GM18508 (cell line): Measurements from ENCODE around the gene OXLD1.

ENCODE experiments used
- ATAC-seq: cut with Tn5 transposase; IDR thresholded peaks from one replicate; pipeline ENCODE4 v1.9.1; 2021; ENCODE audit warnings: moderate number of reproducible peaks; ENCODE audit not compliant: insufficient read depth, unreplicated experiment

OXLD1 gene

GRCh38 chr17:81655378-81656117 is 10.9 kb downstream of the OXLD1 start:
- no peak for ATAC-seq

DNA sequence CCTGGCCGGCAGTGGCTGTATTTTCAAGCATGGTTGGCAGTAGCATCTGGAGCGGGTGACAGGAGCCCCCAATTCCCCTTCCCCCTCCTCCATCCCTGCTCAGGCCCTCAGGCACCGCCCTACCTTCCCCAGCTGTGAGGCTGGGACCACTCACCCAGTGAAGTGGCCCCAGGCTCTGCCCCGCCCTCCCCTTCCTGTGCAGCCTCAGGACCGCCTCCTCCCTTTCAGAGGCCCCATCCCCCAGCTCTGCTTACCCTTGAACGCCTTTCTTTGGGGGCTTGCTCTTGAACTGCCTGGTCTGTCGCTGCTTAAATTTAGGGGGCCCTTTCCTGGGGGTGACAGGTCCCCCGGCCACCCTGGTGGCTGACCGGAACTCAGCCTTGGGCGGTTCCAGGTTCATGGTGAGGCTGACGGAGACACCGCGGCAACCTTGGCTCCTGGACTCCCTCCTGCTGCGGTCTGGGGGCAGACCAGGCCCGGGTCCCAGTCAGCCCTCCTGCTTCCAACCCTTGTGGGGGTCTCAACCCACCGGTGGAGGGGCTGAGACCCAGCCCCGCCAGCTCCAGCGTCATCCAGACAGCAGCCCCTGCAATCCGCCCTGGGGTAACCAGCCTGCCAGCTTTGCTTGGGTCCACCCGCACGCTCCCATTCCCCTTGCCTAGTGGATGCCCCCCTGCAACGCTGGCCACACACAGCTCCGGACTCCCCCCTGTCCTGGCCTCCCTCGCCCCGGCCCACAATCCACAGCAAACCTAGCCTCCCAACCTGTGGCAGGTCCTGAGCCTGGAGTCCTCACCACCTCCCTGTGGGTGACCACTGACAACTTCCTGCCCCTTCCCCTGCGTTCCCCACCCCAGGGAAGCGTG is 13.3 kb downstream of the OXLD1 start:
- no peak for ATAC-seq

- ATAC-seq = no peak
Measured at GRCh38 chr17:81651692-81652091, 14.7 kb downstream of the OXLD1 start.

DNA sequence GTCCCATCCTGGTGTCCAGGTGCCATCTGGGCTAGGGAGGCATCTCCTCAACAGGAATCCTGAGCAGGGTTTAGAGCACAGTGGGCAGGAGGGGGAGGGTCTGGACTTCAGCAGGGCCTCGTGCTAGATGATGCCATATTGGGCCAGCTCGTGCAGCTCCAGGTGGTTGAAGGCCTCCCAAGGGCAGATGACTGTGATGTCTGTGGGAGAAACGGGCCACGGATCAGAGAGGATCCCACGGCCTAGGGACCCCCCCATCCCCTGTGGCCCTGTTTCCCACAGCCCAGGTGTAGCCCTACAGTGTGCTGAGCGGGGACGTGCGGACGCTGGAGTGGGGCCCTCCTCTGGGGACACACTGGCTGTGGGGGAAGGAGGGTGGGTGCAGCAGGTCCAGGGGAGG is 15.5 kb downstream of the OXLD1 start:
- ATAC-seq = no peak

DNA sequence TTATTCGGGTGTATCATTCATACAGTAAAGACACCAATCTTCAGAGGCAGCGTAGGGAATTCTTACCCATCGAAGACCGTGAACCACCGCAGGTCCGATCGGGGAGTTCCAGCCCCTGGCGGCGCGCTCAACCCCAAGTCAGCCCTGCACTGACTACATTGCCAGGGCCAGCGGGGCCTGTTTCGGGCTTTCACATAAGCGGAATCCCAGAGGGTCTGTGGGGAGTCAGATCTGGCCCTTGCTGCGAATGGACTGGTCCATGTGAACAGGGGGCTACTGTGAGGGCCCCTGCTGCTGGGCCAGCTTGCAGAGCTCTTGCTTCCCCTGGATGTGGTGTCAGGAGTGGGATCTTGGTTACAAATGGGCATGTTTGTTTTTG is 17.7 kb downstream of the OXLD1 start:
- ATAC-seq = no peak

DNA sequence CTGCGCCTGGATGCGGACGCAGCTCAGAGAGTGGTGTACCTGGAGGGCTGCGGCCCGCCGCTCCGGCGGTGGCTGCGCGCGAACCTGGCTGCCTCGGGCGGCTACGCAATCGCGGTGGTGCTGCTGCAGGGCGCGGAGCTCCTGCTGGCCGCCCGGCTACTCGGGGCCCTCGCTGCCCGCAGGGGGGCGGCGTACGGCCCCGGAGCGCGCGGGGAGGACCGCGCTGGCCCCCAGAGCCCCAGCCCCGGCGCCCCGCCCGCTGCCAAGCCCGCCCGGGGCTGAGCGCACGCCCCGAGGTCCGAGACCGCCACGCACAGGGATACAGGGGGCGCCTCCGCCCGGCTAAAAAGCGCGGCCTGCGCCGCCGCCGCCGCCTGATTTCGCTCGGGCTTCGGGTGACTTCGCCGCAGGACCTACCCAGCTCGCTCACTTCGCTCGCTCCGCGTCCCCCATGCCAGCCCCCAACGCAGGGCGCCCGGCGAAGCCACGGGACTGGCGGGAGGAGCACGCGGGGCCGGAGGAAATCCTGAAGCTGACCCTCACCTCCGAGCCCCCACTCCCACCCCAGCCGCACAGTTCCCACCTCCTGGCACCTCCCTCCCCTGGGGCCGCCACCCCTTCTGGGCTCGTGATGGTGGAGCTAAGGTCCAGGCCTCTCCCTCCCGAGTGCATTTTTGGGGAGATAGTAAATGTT is 18.2 kb downstream of the OXLD1 start:
- ATAC-seq = no peak

DNA sequence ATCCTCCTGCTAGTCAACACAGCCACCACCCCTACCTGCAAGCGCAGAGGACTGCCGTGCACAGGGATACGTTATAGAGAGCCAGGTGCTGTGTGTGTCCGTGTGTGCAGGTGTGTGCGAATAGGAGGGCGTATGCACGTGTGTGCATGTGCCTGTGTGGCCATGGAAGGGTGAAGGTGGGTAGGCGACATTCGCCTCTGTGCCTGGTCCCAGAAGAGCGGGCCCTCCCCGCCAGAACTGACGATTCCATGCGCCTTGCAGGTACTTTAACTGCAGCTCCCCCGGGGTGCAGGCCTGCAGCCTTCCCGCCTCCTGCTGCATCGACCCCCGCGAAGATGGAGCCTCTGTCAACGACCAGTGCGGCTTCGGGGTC is 18.8 kb downstream of the OXLD1 start:
- no peak for ATAC-seq

GRCh38 chr17:81646869-81647600 is 19.4 kb downstream of the OXLD1 start:
- ATAC-seq = no peak

GRCh38 chr17:81644976-81645952 is 21.1 kb downstream of the OXLD1 start:
- ATAC-seq = no peak

GRCh38 chr17:81644496-81644895 is 21.9 kb downstream of the OXLD1 start:
- no peak for ATAC-seq

DNA sequence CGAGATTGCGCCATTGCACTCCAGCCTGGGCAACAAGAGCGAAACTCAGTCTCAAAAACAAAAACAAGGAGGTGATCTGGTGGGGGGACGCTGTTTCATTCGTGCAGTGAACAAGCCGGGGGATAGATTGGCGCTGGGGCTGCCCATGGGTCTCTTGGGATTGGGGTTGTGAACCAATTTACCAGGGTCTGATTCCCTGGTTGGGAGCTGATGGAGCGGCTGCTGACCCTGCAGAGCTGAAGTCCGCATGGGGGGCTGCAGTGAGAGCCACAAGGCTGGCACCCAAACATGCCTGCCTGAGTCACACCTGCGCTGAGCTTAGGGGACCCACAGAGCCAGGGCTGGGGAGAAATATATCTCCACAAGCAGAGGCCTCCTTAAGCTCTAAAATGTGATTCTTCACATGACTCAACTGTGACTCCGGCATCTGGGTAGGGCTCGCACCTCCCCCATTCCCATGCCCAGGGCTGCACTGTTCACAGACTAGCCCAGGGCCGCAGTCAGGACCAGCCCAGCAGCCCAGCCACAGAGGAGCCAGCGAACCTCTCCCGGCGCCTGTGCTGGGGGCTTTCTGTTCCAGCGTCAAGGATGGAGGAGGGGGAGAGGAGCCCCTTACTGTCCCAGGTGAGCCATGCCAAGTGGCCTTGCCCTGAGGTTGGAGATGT is 24.4 kb downstream of the OXLD1 start:
- ATAC-seq = no peak

DNA sequence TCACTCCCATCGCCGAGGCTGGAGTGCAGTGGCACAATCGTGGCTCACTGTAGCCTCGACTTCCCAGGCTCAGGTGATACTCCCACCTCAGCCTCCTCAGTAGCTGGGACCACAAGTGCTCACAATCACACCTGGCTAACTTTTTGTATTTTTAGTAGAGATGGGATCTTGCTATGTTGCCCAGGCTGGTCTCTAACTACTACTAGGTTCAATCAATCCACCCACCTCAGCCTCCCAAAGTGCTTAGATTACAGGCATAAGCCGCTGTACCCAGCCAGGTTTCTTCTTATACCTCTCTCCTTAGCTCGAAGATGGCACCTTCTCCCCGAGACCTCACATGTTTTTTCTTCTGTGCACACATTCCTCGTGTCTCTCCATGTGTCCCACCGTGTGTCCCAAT is 26.4 kb downstream of the OXLD1 start:
- ATAC-seq = no peak

DNA sequence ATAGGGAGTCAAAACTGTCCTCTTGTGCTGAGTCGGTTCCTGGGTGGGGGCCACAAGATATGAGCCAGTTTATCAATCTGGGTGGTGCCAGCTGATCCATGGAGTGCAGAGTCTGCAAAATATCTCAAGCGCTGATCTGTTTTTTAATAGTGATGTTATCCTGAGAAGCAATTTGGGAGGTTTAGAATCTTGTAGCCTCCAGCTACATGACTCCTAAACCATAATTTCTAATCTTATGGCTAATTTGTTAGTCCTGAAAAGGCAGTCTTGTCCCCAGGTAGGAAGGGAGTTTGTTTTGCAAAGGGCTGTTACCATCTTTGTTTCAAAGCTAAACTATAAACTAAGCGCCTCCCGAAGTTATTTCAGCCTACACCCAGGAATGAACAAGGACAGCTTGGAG is 27.7 kb downstream of the OXLD1 start:
- no peak for ATAC-seq

DNA sequence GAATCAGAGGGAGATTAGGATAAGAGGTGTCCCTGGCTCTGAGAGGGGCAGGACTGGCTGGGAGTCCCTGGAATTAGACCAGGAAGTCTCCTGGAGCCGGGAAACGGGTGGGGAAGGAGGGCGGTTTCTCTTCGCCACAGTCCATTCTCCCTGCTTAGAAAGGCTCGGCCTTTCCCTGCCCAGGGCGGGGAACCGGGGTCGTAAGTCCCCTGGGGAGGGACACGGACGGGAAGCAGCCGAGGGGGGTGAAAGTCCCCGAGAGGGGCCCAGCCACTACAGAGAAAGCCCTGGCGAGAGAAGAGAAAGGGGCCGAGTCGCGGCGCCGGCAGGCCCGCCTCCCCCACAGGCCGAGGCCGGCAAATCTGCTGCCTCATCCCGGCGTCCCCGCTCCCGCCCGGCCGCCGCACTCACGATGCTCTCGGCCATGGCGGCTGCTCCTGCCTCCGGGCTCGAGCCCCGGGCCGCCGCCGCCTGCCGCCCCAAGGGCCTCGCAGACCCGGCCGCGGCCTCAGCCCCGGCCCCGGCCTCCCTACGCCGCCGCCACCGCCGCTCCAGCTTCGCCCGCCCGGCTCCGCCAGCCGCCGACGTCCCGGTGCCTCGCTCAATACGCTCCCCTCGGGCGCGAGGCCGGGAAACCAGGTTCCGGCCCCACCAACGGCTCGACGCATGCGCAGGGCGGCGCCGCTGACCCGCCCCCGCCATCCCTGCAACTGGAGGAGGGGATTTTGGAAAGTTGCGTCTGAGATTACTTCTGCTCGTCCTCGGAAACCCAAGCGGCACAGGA is 29.7 kb downstream of the OXLD1 start, which contains the start of the genes NPLOC4 and TSPAN10:
Gene NPLOC4, minus strand, starts transcription at position 608 of the 784 bp plus-strand sequence. Its CDS starts 182 bp downstream, at position 426.
Gene TSPAN10, plus strand, starts transcription at position 692 of the 784 bp plus-strand sequence. CDS start 5,217 bp downstream, outside the sequence.
- ATAC-seq = no peak

GRCh38 chr17:81635973-81636504 is 30.4 kb downstream of the OXLD1 start:
- no peak for ATAC-seq

- no peak for ATAC-seq
Measured at GRCh38 chr17:81635431-81635830, 31.0 kb downstream of the OXLD1 start.

DNA sequence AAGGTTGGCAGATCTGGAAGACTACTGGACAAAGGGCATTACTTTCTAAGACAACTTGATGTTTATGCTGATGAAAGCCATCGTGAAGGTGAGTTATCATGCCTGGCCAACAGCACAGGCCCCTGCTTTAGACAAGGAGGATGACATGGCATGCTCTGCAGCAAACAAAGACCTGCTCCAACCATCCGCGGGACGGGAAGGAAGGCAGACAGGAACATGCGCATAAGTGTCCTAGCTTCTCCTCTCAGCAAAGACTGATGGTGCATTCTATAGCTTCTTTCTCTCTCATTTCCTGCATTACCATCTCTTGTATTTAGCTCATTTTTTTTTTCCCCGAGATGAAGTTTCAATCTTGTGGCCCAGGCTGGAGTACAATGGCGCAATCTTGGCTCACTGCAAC is 34.9 kb downstream of the OXLD1 start:
- no peak for ATAC-seq

DNA sequence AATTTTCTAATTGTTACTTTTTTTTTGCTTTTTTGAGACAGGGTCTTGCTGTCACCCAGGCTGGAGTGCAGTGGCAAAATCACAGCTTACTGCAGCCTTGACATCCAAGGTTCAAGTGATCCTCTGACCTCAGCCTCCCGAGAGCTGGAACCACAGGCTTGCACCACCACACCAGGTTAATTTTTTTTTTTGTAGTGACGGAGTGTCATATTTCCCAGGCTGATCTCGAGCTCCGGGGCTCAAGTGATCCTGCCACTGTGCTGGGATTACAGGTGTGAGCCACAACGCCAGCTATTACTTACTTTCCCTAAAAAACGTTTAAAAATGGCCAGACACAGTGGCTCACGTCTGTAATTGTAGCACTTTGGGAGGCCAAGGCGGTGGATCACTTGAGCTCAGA is 36.1 kb downstream of the OXLD1 start:
- no peak for ATAC-seq
